K562 (cell line): ENCODE results near the gene RERE. TPM values are rescaled to one million over a fixed set of nuclear protein-coding genes. Genes with fewer than 3 reads are reported as not detected.

ENCODE experiments used
- ATAC-seq: fragments of 200-7000 bp; cut with Tn5 transposase; 3 replicates; pipeline ENCODE4 v1.9.1; 2020; ENCODE audit warnings: moderate library complexity
- BruUV-seq: library from RNA; stranded (reverse); fragments of 400-500 nt; replicated peaks from 2 replicates; lab custom pipeline; 2021; lab: Mats Ljungman, UMichigan
- CTCF ChIA-PET: fragments of 300-600 bp; formaldehyde crosslinking; extraction: SDS; loops from one replicate; lab custom pipeline; 2021; ENCODE audit warnings: low intra/inter-chr PET ratio; lab: Yijun Ruan, JAX
- POLR2A ChIA-PET: fragments of 300-600, 350-650 bp; sonication (Branson Sonifier 250); formaldehyde crosslinking; extraction: SDS; loops from one replicate; lab custom pipeline; 2021; ENCODE audit warnings: antibody characterized with exemption, inconsistent platforms; lab: Yijun Ruan, JAX
- DNase-seq, 4 experiments: peaks; one replicate each; pipeline versions ENCODE4 v3.0.0 to v3.0.0-alpha.2; 2011 to 2018; ENCODE audit warnings: low spot score in 3 of 4, mixed read lengths in 3 of 4; ENCODE audit errors: extremely low read depth in 1 of 4
- FAIRE-seq: peaks from 2 replicates; lab custom pipeline; 2011; peaks lifted over from hg19 to GRCh38; lab: Jason Lieb, UNC
- H2AFZ ChIP-seq: 2 replicates; pipeline ENCODE4 v1.6.0; 2011; ENCODE audit warnings: low read depth, low read length, control low read depth, inconsistent platforms
- H3K27ac ChIP-seq: fragments of 200-600 bp; 3 replicates; pipeline ENCODE4 v1.8.0; 2011; ENCODE audit warnings: low read depth, mild to moderate bottlenecking, control low read depth, inconsistent platforms, low read length, moderate library complexity, mixed read lengths; ENCODE audit errors: extremely low read depth
- H3K27me3 ChIP-seq, 2 experiments: fragments of 300-600 bp in 1 of 2; 2 replicates in 1 of 2; 3 replicates in 1 of 2; pipeline versions ENCODE4 v1.6.0 to v1.8.0; 2011; ENCODE audit warnings: inconsistent platforms in 2 of 2, low read length in 2 of 2, mild to moderate bottlenecking in 1 of 2, mixed read lengths in 1 of 2, moderate library complexity in 1 of 2; ENCODE audit not compliant: control insufficient read depth in 2 of 2, insufficient read depth in 2 of 2
- H3K36me3 ChIP-seq: fragments of 300-600 bp; 3 replicates; pipeline ENCODE4 v1.8.0; 2011; ENCODE audit warnings: mild to moderate bottlenecking, low read length, inconsistent platforms; ENCODE audit not compliant: control insufficient read depth, insufficient read depth
- H3K4me1 ChIP-seq, 2 experiments: fragments of 200-600 bp in 1 of 2; replicated peaks in 1 of 2; 2 replicates in 1 of 2; 3 replicates in 1 of 2; pipeline versions ENCODE4 v1.5.1 to v1.8.0; 2011; ENCODE audit warnings: inconsistent platforms in 2 of 2, low read length in 2 of 2, mild to moderate bottlenecking in 1 of 2, mixed read lengths in 1 of 2, moderate library complexity in 1 of 2; ENCODE audit not compliant: control insufficient read depth in 2 of 2, insufficient read depth in 2 of 2
- H3K4me2 ChIP-seq: 2 replicates; pipeline ENCODE4 v1.6.1; 2011; ENCODE audit warnings: low read length, control low read depth, inconsistent platforms, mixed read lengths; ENCODE audit not compliant: insufficient read depth
- H3K4me3 ChIP-seq: fragments of 200-600 bp; sonication (generic), shearing (Covaris generic); 2 replicates; pipeline ENCODE4 v1.5.1; 2016; ENCODE audit warnings: control low read depth, inconsistent platforms
- H3K79me2 ChIP-seq: fragments of 200-600 bp; 3 replicates; pipeline ENCODE4 v1.8.0; 2011; ENCODE audit warnings: low read length, inconsistent platforms; ENCODE audit not compliant: control insufficient read depth, insufficient read depth
- H3K9ac ChIP-seq, 2 experiments: 2 replicates each; pipeline versions ENCODE4 v1.6.0 to v1.6.1; 2011; ENCODE audit warnings: low read depth in 2 of 2, low read length in 2 of 2, control low read depth in 1 of 2, inconsistent platforms in 1 of 2, mild to moderate bottlenecking in 1 of 2, mixed read lengths in 1 of 2; ENCODE audit not compliant: insufficient read depth in 1 of 2
- H3K9me1 ChIP-seq: one replicate; pipeline ENCODE4 v1.6.0; 2011; ENCODE audit warnings: inconsistent platforms, mild to moderate bottlenecking, low read length, moderate library complexity; ENCODE audit not compliant: control insufficient read depth, insufficient read depth
- H3K9me3 ChIP-seq: replicated peaks from 2 replicates; pipeline ENCODE4 v1.5.1; 2011; ENCODE audit warnings: low read depth, low read length, inconsistent platforms; ENCODE audit not compliant: control insufficient read depth, insufficient read depth
- H4K20me1 ChIP-seq: replicated peaks from 2 replicates; pipeline ENCODE4 v1.6.1; 2011; ENCODE audit warnings: low read length, inconsistent platforms, mixed read lengths; ENCODE audit not compliant: control insufficient read depth, insufficient read depth
- CHD2 ChIP-seq: IDR thresholded peaks from 2 replicates; pipeline ENCODE4 v1.6.1; 2011; ENCODE audit warnings: low read depth, low read length
- IRF9 ChIP-seq: fragments of 450-650 bp; IDR thresholded peaks from 2 replicates; pipeline ENCODE4 v1.6.1; 2016; ENCODE audit warnings: missing biosample characterization, missing genetic modification characterization
- KDM1A ChIP-seq, 2 experiments: fragments of 450-650 bp; IDR thresholded peaks; 2 replicates each; pipeline ENCODE4 v1.6.1; 2016; ENCODE audit warnings: mild to moderate bottlenecking in 2 of 2
- MAFF ChIP-seq: IDR thresholded peaks from 2 replicates; pipeline ENCODE4 v1.6.1; 2012; ENCODE audit warnings: low read length, improper control_type of control experiment
- SMARCB1 ChIP-seq: IDR thresholded peaks from 2 replicates; pipeline ENCODE4 v1.6.1; 2011; ENCODE audit warnings: improper control_type of control experiment, low read depth; ENCODE audit not compliant: insufficient read length
- ZBTB33 ChIP-seq: sonication (generic); formaldehyde crosslinking; IDR thresholded peaks from 2 replicates; pipeline ENCODE4 v1.8.1; 2023; ENCODE audit warnings: mild to moderate bottlenecking, missing genetic modification reagents
- ZBTB5 ChIP-seq: fragments of 450-650 bp; IDR thresholded peaks from 2 replicates; pipeline ENCODE4 v1.6.1; 2017; ENCODE audit warnings: antibody characterized with exemption
- ZNF318 ChIP-seq, 2 experiments: fragments of 450-650 bp; IDR thresholded peaks; 2 replicates each; pipeline ENCODE4 v1.6.1; 2016; ENCODE audit warnings: mild to moderate bottlenecking in 2 of 2, borderline replicate concordance in 1 of 2, low read depth in 1 of 2, moderate library complexity in 1 of 2
- ZNF589 ChIP-seq: fragments of 200-800 bp; sonication (Bioruptor generic); IDR thresholded peaks from 2 replicates; pipeline ENCODE4 v1.6.1; 2016; ENCODE audit warnings: low read depth, missing genetic modification characterization, missing compliant biosample characterization
- WGBS: fragments of 100-300 bp; shearing (Covaris generic); methylation state at CpG from one replicate; pipeline ENCODE4 v1.1.6; 2016; ENCODE audit warnings: low coverage, mixed read lengths; ENCODE audit not compliant: insufficient coverage; ENCODE audit errors: missing lambda C conversion rate; 5-methylcytosine and 5-hydroxymethylcytosine counted together
- in situ Hi-C: fragments of 300-500 bp; cut with MboI; formaldehyde crosslinking; loops from 4 replicates; pipeline ENCODE4 v1.15.0; 2018; ENCODE audit warnings: inconsistent platforms, mixed read lengths
- intact Hi-C: fragments of 100-400 bp; cut with micrococcal nuclease; formaldehyde crosslinking; loops from 2 replicates; pipeline ENCODE4 v1.14.2; 2022
- polyA plus RNA-seq, 8 experiments: library from polyadenylated mRNA; depleted of rRNA in 4 of 8; stranded (reverse) in 5 of 8; unstranded in 3 of 8; fragments of >200 nt; fragmentation: Nextera tagmentation in 2 of 8; fragmentation: Illumina TruSeq in 1 of 8; extraction: Ambion mirVana in 2 of 8; extraction: Trizol in 1 of 8; gene quantifications; 2 replicates each; pipeline versions ENCODE4 v1.2.1 to v1.2.3, GENCODE V29; 2011 to 2014; ENCODE audit warnings: inconsistent platforms in 1 of 8, missing spikeins in 1 of 8
- total RNA-seq, 7 experiments: library from RNA; depleted of rRNA in 6 of 7; stranded (reverse); fragments of >200 nt in 6 of 7; fragmentation: Illumina TruSeq in 2 of 7; extraction: Trizol in 2 of 7; gene quantifications; 2 replicates each; pipeline versions ENCODE4 v1.2.1 to v1.2.3, GENCODE V29; 2011 to 2021; ENCODE audit warnings: low replicate concordance in 1 of 7

Gene RERE
- total and polyA plus RNA-seq, 9 of the 15 experiments (the other 6 are each of a cell fraction or from before 2014, with no cell fraction given) = 3.0 to 51.5 (median 13.4) TPM

- peaks cover 5% of the 10 kb centered on the region in 2 experiments; a peak in 3 of 5 replicates for H3K4me1 ChIP-seq
- intact Hi-C loops (no loop called here), in situ Hi-C loops (no loop called here)
- DNase-seq (no peak), FAIRE-seq (no peak), ATAC-seq (no peak)
- 68% methylated on average over 7 of the region's 7 CpGs for WGBS
- no peaks in the 10 kb centered on the region for H3K9me1 ChIP-seq
- no peaks in the 10 kb centered on the region for H3K27me3 ChIP-seq
- H2AFZ ChIP-seq = no peak overlapping the region; the same call in 1 of the 2 replicates
- no TSS peak for BruUV-seq
- H3K9me3 ChIP-seq = no peaks in the 10 kb centered on the region
- no peak overlapping the region for H3K27ac ChIP-seq
- H3K4me2 ChIP-seq = no peak overlapping the region
- no peak overlapping the region for H3K9ac ChIP-seq
- ChIA-PET POLR2A (interaction anchor here (1.0 to 1.2 kb wide), 3 partner anchors 23 to 137 kb away, joined by 3 to 6 read pairs (median 3); no protein-coding TSS in a partner anchor), CTCF (no interaction called here)
- no peaks in the 10 kb centered on the region for H3K79me2 ChIP-seq
- no peaks in the 10 kb centered on the region for H3K36me3 ChIP-seq
- no peaks in the 10 kb centered on the region for H4K20me1 ChIP-seq
- H3K4me3 ChIP-seq = no peak overlapping the region
- TF ChIP-seq CHD2 (peak; percentile 82), ZBTB5 (no peak), ZNF589 (no peak), IRF9 (tag) (no peak), ZNF318 (IDR thresholded peaks at IDR 0.05; ENCODE audit: borderline replicate concordance in 1 of 2, low read depth in 1 of 2) (no peak), ZBTB33 (CRISPR knock-in tag) (peak; percentile 85), KDM1A (IDR thresholded peaks at IDR 0.05) (no peak), SMARCB1 (no peak), MAFF (no peak; the same call in 1 of the 2 replicates)
Measured at GRCh38 chr1:8839990-8840389, 22.6 kb upstream of the RERE start.
